Retina (tissue), 1 donor: ENCODE measurements around the gene ASB10.

Experiments used
- DNase-seq: peaks from one replicate; pipeline ENCODE4 v3.0.0-alpha.2; 2016

The ASB10 gene

GRCh38 chr7:151185762-151186639, 1.0 kb downstream of the ASB10 start:
- DNase-seq = no peak

- DNase-seq = no peak
These were observed 6.0 kb downstream of the ASB10 start for GRCh38 chr7:151181011-151181431.

- no peak for DNase-seq
These were observed 7.1 kb downstream of the ASB10 start for GRCh38 chr7:151179946-151180345.

GRCh38 chr7:151179287-151179860, 7.7 kb downstream of the ASB10 start:
- DNase-seq = peak; percentile 15

DNA sequence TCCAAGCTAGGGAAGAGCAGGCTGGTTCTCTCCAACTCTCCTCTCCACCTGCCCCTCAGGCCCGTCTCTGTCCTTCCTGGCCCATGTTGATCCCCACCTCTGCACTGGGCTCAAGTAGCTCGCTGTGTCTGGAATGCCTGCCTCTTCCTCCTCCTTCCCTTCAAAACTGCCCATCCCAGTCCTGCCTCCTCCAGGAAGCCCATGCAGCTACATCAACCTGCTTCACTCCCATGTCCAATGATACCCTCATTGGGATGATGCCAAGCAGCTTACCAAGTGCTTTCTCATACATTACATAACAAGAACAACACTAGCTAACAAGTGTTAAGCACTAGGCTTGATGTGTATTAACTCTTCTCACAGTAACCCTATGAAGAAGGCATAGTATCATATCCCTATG, 8.2 kb downstream of the ASB10 start:
- DNase-seq = no peak

- no peak for DNase-seq
These were observed 8.8 kb downstream of the ASB10 start for GRCh38 chr7:151178236-151178635.

GRCh38 chr7:151177310-151177709, 9.7 kb downstream of the ASB10 start:
- no peak for DNase-seq

GRCh38 chr7:151176401-151176800, 10.6 kb downstream of the ASB10 start:
- DNase-seq = no peak

- no peak for DNase-seq
These were observed 11.2 kb downstream of the ASB10 start for GRCh38 chr7:151175793-151176311.

DNA sequence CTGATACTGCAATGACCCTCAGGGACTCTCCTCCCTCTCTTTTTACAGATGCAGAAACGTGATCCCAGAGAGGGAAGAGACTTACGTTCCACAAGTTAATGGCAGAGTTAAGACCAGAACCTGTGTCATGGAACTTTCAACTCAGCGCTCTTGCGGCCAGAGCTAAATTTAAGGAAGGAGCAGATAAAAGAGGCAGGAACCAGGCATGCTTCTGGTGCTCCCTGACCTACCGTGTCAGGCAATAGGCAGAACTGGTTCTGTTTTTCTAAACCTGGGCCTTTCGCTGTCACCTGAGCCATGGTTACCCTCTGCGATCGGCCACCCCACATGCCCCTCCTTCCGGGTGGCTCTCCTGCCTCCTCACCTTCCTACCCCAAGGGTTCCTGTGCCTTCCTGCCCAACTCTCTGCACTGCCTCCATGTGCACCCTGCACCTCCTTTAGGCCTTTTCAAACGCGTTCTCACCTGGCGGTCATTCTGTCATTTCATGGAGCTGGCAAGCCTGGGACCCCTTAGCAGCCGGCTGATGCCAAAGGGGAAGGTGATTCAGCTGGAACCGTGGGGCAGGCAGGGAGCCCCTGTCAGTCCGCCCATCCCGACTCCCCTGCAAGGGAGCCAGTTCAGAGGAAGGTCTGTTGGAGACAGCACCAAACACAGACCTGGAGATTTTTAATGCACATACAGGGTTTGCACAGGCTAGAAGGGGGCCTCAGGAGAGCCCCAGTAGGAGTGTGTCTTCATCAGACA, 11.8 kb downstream of the ASB10 start:
- DNase-seq = no peak

DNA sequence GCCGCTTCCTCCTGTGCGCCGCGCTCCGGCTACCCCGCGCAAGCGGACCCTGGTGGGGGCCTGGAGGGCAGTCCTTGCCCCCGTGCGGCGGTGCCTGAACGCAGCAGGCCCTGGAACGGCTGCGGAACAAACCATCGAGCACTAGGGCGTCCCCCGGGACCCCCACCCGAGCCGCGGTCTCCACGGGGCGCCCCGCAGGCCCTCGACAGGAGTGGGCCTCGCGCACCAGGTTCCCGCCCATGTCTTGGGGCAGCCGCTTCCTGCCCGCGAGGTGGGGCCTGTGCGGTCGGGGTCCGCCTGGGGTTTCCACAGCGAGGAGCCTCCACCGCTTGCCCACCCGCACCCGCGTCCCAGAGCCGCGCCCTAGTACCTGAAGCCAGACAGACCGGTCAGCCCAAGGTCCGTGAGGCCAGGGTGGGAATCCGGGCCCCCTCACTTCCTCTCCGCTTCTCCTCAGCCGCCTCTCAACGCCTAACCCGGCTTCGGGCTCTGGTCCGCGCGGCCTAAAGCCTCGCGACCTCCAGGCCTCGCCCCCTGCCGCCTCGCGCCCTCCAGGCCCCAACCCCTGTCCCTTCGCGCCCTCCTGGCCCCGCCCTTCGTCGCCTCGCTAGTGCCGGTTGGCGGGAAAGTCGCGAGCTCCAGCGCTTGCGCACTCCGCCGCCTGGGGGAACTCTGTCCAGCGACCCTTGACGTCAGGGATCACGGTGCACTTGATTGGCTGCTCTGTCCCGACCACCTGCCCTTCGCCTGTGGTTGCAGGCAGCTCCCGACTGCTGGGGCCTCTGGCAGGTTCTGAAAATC, 12.6 kb downstream of the ASB10 start:
- DNase-seq = peak; percentile 38

- no peak for DNase-seq
These were observed 13.4 kb downstream of the ASB10 start for GRCh38 chr7:151173386-151174245.

- peak; percentile 92 for DNase-seq
These were observed 14.5 kb downstream of the ASB10 start for GRCh38 chr7:151172273-151173141.

DNA sequence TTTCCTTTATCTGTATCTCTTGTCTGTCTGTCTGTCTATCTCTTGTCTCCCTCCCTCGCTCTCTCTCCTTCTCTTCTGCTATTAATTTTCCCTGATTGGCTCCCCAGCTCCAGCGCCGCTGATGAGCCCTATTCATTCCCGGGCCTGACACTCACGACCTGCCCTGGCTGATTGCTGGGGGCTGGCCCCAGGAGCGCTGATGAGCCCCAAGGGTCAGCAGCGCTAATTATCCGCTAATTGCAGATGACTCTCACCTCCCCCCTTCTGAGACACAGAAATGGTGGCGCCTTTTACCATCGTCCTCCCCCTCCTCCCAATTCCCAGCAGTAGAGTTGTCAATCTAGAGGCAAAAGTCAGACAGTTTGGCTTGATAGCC, 18.3 kb downstream of the ASB10 start:
- no peak for DNase-seq

GRCh38 chr7:151168003-151168786, 18.9 kb downstream of the ASB10 start:
- DNase-seq = peak; percentile 71

GRCh38 chr7:151167197-151167961, 19.7 kb downstream of the ASB10 start, which contains the start of gene GBX1:
TSS of gene GBX1 (minus strand) at chr7:151167694. CDS start at chr7:151167548, 146 bp downstream.
- peak; percentile 72 for DNase-seq

DNA sequence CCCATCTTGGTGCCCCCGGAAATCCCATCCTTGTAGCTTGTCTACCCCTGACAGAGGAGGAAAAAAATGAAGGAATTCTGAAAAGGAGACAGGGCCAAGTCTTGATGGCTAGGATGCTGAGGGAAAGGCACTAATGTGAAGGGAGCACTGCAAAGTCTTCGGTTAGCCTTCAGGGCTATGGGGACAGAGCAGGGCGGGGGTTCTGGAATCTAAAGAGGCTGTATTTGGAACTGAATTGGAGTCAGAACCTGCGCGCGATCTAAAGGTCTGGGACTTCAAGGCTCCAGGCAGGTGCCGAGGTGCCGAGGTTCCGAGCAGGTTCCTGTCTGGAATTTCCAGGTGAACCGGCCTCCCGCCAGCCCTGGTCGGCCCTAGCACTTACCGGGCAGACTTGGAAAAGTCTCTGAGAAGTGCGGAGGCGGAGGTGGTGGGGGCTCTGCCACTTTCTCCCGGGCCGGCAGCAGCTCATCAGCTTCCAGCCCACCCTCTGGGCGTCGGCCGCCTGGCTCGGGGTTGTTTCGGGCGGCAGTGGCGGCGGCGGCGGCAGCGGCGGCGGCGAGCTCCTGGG, 20.3 kb downstream of the ASB10 start:
- DNase-seq = no peak

GRCh38 chr7:151161757-151162156, 25.3 kb downstream of the ASB10 start:
- no peak for DNase-seq
